Epithelial cell of prostate (primary cell): ENCODE measurements around the gene FCHSD1.

ENCODE experiments used
- DNase-seq: peaks from one replicate; pipeline ENCODE4 v3.0.0-alpha.2; 2011; ENCODE audit warnings: low read depth, low spot score
- H3K27ac ChIP-seq: fragments of 450-650 bp; 2 replicates; pipeline ENCODE4 v1.5.1; 2017; ENCODE audit warnings: mild to moderate bottlenecking

The FCHSD1 gene

DNA sequence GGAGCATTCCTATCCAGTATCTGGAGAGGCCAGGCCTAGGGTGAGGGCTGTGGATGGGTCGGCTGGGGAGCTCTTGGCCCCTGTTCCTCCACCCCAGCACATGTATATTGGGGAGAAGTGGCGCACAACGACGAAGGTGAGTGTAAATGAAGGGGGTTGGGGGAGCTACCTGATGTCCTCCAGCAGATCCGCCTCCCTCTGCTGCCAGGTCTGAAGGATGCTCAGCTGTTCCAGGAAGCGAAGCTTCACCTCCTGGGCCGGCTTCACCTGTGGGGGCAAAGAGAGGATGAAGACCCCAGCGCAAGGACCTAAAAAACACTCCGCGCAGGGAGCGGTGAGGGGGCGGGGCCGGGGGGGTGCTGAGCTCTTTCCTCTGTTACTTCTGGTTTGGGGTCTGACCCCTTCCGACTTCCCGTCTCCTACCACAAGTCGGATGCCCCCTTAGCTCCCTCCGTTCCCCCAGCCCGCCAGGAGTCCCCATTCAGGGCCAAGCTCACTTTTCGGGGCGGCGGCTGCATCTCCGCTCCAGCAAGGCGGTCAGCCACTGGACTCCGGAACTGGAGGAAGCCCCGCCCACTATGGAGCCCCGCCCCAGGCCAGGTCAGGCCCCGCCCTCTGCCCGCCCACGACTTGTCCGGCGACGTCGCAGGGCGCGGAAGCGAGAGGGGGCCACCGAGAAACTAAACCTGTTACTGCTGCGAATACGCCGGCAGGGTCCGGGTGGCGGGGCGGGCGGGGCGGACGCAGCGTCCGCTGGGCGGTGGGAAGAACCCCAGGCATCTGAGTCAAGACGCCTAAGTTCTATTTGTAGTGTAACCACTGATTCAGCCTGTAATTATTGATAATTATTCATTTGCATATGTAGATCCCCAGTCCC, at the start of gene FCHSD1:
Gene FCHSD1, minus strand, starts transcription at position 568 of the 877 bp plus-strand sequence. Its CDS starts 50 bp downstream, at position 518.
- DNase-seq = no peak
- H3K27ac ChIP-seq = peak within 1 kb of the TSS; percentile 1

DNA sequence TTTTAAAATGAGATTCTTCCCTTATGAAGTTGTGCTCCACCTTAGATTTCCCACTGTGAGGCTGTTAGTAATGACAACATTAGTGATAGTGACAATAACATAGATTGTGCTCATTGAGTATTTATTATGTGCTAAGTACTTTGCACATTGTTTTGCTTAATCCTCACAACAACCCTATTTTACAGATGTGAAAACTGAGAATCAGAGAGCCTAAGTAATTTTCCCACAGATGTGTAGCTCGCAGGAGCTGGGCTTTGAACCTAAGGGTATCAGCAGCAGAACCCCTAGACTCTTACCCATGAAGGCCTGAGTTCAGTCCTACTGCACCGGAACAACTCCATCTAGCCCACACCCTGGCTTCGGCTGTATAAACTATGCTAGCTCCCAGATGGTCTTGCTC, 46.4 kb upstream of the FCHSD1 start:
- DNase-seq = no peak
- H3K27ac ChIP-seq = no peak overlapping the region

DNA sequence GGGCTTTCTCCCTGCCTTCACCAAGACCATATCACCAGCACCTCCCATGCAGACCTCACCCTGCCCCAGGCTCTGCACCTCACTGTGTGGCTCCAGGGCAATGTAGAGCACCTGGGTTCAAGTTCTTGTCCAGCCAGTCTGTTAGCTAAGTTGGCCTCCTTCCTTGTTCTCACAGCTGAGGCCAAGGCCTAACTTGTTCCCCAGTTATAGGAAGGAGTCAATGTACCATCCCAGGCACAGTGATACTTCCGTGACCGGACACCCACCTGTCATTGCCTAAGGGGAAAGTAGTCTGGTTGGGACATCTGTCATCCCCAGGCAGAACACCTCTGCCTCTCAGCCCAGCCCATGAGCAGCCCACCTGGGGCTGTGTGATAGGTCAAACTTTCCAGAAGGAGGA, 45.2 kb upstream of the FCHSD1 start:
- no peak for DNase-seq
- H3K27ac ChIP-seq = no peak overlapping the region

DNA sequence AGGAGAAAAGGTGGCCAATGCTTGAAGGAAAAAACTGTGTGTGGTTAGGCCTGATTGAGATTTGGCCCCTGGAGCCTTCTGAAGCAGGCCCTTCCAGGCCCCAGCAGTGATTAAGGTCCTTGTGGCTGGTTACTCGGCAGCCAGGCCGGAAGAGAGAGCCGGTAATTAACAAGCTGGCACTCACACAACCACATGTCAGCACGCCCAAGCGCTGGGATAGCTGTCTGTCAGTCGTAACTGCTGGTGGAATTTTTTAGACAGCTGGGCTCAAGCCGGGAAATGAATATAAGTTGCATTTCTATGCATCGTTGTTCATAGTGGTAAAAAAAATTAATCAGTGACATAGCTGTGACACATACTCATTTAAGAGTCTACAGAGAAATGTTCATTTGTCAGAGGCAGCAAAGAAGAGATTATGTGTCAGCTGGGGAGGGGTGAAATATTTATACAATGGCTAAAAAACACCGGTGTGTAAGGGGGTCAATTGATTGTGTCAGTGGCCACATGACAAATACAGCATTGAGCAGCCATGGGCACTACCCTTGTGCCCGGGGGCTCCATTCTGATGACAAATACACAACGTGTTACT, 44.5 kb upstream of the FCHSD1 start:
- DNase-seq = no peak
- H3K27ac ChIP-seq = peak overlapping the region; percentile 32

DNA sequence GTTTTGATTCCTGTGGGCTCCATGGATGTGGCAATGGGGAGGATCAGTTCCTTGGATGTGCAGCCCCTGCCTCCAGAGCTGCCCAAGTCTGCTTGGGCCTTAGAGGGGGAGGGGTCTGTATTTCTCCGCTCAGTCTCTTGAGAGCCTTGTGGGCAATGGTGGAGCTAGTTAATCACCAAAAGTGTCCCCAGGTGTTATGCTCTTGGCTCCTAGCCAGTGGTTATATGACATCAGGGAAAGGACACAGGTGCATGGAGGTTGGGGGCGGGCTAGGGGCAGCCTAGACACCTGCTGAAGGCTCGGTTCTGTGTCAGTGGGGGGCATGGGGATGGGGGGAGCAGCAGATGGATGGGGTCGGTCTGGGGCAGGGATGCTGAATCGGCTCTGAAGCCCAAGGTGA, 43.3 kb upstream of the FCHSD1 start:
- no peak for DNase-seq

DNA sequence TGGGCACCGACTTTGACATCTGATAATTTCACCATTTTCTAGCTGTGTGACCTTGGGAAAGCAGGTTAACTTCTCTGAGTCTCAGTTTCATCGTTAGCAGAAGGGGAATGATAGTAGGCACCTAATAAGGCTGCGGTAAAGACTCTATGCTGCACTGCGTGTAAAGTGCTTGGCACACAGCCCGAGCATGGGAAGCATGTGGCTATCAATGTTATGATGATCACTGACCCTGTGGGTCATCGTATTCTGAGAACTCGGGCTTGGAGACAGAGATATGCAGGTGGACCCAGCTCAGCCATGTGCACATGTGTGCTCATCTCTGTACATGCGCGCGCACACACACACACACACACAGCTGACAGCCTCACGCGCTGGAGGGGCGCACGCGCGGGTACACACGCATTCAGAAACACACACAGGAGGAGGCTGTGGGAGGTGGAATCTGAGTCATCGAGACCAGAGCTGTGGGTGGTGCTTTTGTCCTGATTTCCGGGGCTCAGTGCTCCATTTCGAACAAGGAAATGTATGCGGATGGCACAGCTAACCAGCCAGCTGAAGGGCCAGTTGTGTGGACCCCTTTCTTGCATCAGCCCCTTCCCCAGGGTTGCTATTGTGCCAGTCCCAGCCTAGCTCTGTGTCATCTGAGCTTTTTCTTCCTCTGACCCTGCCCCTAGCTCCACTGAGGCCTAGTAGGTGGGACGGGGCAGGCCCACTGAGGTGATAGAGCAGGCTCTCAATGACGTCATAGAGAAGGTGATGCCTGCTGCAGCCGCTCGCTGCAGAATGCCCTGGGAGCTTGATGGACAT, 41.9 kb upstream of the FCHSD1 start:
- no peak for DNase-seq
- H3K27ac ChIP-seq = no peak overlapping the region

More for the DNA sequence above, 43.3 kb upstream of the FCHSD1 start:
- no peak overlapping the region for H3K27ac ChIP-seq

DNA sequence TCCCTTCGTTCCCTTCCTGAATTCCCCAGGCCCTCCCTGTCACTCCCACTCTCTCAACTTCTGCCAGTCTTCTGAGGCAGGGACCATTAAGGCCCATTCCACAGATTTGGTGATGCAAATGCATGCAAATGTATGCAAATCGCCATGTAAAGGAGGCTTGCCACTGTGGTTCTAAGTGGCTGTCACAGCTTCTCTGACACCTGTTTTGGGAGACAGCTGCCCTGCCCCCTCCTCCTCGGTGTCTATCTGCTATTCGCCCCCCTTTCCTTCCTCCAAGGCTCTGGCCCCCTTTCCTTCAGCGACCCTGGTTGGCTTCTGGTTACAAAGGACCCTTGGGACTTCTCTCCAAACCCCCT, 41.3 kb upstream of the FCHSD1 start:
- no peak for DNase-seq
- H3K27ac ChIP-seq = no peak overlapping the region

DNA sequence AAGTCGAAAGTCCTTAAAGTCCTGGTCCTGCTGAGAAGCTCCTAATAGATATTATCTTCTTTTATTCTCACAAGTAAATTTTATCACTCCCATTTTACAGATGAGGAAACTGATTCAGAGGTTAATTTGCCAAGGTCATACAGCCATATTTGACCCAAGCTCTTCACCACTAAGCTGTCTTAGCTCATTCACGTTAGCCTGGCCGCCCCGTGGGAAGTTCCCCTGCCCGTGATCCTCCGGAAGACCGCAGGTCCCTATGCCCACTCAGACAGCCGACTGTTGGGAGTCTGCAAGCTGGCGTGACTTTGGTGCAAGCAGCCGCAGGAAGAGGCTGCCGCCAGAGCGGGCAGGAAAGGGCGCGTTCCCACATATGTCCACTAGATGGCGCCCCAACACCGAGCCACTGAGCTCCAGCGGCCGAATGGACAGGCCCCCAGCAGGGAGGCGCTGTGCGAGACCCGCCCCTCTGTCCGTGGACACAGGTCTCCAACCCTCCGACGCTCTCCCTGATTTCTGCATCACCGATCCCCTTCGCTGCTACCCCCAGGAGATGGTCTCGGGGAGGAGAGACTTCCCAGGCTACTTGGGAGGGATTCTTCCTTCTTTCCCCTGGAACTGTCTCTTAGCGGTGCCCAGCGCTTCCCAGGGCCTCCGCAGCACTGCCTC, 40.8 kb upstream of the FCHSD1 start:
- no peak for DNase-seq
- no peak overlapping the region for H3K27ac ChIP-seq

DNA sequence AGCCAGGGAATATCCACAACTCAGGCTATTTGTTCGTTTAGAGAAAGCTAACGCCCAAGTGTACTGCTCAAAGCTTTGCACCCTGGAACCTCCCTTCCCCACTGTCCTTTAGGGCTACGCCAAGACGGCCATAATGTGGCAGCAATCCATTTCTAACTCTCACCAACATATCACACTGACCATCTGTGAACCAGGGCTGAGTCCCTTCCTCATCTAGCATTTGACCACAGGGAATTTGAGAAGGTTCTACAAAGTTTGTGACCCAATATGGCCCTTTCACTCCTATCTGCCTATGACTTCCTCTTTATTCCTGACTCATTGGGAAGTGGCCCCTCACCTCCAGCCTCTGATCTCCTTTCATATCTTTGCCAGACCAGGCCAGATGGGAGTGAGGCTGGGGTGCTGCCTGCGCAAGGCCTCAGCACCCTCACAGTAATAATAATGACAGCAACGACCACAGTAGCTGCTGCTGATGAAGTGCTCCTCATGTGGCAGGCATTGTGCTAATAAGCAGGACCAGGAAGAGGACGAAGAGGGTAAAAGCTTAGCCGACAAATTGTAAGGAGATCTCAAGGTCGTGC, 40.2 kb upstream of the FCHSD1 start:
- DNase-seq = no peak
- H3K27ac ChIP-seq = no peak overlapping the region

DNA sequence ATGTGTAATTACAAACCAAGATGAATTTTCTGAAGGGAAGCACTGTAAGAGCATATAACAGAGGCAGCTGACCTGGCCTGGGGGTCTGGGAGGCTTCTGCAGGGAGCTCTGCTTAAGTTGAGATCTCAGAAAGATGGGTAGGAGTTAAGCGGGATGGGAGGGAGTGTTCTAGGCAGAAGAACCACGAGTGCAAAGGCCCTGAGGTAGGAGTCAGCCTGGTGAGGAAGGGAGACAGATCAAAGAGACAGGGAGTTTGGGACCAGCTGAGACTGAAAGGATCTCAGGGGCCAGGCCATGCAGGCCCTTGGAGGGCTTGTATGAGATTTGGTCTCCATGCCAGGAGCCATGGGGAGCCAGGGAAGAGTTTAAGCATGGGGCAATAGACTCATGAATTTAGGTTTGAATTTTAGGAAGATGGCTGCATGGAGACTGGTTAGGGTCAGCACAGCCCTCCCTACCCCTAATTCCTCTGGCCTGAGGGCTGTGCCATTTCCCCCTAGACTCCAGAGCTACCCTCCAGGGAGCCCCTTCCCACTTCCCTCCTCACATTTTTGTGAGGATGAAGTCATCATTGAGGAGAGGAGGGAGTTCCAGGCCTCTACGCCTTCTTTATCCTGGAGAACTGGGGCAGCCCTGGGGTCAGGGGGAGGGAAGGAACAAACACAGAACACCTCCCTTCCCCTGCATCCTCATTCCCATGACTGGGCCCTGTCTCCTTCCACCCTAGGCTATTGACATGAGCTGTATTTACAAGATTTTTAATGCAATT, 35.6 kb upstream of the FCHSD1 start:
- DNase-seq = no peak
- no peak overlapping the region for H3K27ac ChIP-seq

DNA sequence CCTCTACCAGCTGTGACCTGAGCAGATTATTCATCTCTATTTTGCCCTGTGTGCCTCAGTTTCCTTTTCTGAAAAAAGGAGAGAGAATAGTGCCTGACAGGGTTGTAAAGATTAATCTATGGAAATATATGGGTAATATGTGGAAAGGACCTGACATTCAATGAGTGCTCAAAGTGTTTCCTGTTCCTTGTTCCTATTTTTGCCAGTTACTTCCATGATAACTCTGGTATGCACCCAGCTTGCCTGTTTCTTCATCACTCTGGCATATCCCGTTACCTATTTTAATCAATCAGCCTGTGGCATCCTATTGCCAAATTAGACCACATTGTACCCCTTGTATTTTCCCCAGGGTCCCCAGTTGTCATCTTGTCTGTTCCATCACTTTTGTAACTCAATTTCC, 34.4 kb upstream of the FCHSD1 start:
- DNase-seq = no peak
- H3K27ac ChIP-seq = no peak overlapping the region

DNA sequence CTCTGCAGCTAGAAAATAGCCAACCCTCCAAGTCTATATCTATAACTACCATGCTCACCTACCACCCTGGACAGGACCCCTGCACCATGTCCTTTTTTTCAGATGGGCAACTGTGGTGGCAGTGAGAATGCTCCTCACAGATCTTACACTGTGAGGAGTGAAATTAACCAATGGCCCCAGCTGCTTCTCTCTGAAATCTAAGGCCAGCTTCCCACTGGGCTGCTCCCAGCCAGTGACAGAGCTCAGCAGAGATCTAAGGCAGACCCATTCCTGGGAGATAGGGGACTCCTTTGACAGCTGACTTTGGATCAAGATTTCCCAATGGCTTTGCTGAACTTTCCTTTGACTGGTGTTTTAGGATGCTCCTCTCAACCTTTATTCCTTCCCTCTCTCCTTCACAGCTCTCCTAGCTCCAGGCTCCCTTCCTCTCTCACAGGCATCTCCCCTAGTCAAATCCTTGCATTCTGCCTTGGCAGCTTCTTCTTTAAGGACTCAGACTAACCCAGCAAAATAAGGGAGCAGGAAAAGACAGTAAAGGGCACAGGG, 32.5 kb upstream of the FCHSD1 start:
- no peak overlapping the region for H3K27ac ChIP-seq
- DNase-seq = no peak

DNA sequence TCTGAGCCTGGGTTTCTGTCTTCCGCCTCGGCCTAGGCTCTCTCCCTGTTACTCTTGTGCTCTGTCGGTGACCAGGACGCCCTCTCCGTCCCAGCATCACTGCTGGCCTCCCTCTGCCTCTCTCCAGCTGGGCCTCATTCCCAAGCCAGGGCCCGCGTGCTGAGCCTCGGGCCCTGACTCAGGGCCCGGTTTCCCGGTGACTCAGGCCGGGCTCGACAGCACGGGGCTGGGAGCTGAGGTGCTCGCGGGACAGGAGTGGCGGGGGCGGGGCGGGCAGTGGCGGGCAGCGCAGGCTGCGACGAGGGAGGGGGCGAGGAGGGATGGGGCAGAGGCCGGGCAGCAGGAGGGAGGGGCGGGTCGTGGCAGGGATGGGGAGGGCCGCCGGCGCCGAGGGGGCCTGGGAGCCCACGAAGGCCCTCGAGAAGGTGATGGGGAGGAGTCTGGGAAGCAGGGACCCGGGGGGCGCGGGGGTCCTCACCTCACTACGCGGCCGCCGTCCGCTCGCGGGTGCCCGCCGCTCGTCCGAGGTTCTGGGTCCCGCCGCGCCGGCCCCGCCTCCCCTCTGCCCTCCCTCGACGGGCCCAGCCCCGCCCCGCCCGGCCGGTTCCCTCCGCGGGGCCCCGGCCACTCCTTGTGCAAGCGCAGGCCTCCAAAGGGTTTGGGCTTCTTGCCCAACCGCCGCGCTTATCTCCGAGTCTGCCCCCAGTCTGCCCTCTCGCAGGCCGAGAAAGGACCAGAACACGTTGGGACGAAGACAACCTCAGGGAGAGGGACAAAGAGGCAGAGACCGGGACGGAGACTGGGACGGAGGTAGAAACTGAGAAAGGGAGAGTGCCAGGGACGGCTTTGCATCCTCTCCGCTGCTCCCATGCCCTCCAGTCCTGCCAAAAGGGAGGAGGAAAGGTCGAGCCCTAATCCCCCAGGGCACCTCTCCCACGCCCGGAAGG, 30.8 kb upstream of the FCHSD1 start, which contains the start of gene ARAP3:
Gene ARAP3, minus strand, starts transcription at position 536 of the 947 bp plus-strand sequence. CDS start 1,744 bp downstream, outside the sequence.
- peak within 1 kb of the TSS; percentile 80 for H3K27ac ChIP-seq
- DNase-seq = peak; percentile 27

DNA sequence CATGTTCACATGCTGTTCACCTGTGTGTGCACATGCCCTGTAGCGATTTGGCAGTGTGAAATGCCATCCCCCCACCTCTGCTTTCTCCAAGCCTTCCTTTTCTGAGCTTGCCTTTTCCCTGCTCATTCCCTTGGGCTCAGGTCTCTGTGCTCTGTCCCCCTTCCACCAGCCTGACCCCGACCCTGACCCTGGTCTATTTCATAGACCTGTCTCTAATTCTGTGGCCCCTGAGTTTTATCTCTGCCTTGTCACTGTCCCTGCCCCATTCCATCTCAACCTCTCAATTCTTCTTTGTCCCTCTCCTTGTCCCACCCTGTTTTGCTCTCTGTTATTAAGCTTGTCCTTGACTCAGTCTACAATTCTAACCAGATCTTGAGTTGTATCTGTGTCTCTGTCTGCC, 30.1 kb upstream of the FCHSD1 start:
- peak overlapping the region; percentile 80 for H3K27ac ChIP-seq
- DNase-seq = no peak

DNA sequence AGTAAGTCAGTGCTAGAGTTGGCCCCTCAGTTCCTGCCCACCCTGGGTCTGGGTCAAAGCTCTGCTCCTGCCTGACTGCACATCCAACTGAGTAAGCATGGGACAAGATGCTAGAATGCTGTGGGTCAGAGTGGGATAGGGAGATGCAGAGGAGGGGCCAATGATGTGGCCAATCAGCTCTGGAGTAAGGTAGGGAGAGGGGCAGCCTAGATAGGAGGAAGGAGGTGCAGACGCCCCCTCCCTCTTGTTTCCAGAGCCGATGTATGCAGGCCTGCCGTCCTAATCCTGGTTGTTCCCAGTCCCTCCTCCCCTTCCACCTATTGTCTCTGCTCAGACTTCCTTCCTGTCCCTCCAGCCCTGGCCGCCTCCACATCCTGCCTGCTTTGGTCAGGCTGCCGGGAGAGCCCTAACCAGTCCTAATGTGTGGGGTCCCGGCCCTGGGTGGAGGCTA, 29.6 kb upstream of the FCHSD1 start:
- no peak for DNase-seq
- peak overlapping the region; percentile 80 for H3K27ac ChIP-seq

DNA sequence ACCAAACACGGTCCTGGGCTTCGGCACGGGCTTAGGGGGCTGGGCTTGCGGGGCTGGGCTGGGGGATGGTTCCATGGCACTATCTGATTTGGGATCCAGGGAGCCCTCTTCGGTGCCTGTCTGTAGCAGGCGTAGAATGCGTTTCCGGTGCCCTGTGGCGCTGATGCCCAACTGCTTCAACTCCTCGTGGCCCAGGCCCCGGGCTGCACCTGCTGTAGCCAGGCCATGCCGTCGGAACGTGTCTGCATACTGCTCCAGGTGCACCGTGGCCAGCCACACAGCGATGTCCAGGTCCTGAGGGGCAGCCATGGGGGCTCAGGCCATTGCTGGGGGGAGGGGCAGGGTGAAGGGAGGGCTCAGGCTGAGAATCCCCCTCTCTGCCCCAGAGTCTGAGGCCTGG, 29.0 kb upstream of the FCHSD1 start:
- no peak overlapping the region for H3K27ac ChIP-seq
- DNase-seq = no peak

DNA sequence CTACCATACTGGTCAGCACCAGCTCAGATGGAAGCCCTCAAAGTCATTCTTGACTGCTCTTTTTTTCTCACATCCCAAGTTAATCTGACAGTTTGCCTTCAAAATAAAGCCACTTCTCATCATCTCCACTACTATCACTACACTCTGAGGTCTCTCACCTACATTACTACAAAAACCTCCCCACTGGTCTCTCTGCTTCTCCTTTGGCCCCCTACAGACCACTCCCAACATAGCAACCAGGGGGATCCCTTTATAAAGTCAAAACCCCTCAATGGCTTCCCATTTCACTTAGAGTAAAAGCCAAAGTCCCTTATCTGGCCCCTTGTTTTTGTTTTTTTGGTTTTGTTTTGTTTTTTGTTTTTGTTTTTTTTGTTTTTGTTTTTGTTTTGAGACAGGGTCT, 26.2 kb upstream of the FCHSD1 start:
- H3K27ac ChIP-seq = no peak overlapping the region
- no peak for DNase-seq

DNA sequence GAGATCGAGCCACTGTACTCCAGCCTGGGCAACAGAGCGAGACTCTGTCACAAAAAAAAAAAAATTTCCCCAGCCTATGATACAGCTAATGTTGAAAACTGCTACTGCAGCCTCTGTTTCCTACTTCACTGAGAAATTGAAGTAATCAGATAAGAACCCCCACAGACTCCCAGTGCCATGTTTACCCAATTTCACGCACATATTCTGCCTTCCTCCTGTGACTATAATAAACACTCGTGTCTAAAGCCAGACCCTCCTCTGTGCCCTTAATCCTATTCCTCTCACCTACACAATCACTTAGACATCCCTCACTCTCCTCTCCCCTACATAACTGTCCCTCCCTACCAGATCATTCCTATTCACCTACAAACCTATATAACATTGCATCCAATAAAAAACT, 24.5 kb upstream of the FCHSD1 start:
- H3K27ac ChIP-seq = no peak overlapping the region
- no peak for DNase-seq
